ENCODE results near the gene BCL7A. TPM values are rescaled to one million over a fixed set of nuclear protein-coding genes. Genes with fewer than 3 reads are reported as not detected.

BCL7A gene
- polyA plus RNA-seq, 1 donor from 2014 or later = 51.3 TPM

DNA sequence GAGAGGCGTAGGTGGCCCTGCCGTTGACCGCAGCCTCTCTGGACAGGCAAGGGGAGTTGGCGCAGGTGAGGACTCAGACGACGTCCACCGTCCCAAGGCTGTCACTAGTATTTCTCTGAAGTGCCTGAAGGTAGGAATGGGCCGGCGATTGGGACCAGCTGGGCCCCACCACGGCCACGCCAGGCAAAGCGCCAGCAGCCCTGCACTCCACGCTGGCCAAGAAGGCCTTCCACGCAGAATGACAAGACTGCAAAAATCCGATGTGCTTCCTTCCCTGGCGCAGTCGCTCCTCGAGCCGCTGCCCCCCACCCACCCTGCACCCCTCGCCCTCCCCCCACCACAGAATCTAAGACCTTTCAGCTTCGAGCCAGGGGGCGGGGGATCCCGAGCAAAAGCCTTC, 39.6 kb downstream of the BCL7A start (continued):
- no peak for TF ChIP-seq SMC3 (conservative IDR thresholded peaks at IDR 0.05; ENCODE audit: poor library complexity)

DNA sequence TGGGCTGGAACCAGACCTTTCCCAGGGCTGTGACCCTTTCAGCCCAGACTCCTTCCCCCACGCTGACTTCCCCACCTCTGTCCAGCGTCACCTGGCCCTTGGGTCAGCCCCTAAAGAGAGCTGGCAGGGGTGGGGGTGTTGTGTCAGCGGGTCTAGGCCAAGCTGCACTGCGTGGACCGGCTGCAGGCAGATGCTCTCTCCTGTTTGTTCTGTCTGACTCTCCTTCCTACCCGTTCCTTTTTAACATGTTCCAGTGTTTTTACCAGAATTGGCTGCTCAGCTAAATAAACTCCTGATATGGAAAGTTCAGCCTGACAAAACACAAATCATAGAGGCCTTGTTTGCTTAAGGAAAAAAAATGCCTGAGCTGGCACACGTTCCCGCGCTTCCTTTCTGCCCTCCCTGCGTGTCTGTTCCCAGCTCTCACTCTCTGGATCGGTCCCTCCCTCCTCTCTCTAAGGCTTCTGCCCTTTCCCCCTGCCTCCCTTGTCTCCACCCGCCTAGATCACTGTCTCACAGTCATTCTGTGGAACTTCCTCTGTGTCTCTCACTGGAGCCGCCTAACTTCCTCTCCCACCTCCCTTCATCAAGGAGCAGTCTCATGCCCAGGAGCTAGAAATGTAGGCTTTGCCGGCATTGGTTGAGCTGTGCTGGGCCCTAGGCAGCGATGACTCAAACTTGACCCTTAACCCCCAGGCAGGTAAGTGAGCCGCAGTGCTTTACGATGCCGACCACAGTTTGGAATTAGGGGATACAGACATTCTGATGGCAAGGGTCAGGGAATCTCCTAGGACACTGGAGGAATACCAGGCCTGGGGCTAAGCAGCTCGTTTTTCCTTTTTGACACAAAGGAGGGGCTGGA, 41.4 kb downstream of the BCL7A start:
- no peaks in the 10 kb centered on the region for H4K20me1 ChIP-seq (ENCODE audit: insufficient read depth)
- H3K9me2 ChIP-seq (ENCODE audit: insufficient read depth, low read length) = no peaks in the 10 kb centered on the region
- H3K36me3 ChIP-seq (ENCODE audit: insufficient read depth, low read length) = no peaks in the 10 kb centered on the region
- no peak overlapping the region for H3K27ac ChIP-seq (ENCODE audit: low read length)
- H3K4me3 ChIP-seq (ENCODE audit: low read length) = no peak overlapping the region
- no peaks in the 10 kb centered on the region for H3K9me3 ChIP-seq (ENCODE audit: low read length)
- no peaks in the 10 kb centered on the region for H3F3A ChIP-seq (ENCODE audit: insufficient read depth, low read length, poor library complexity, severe bottlenecking)
- no peaks in the 10 kb centered on the region for H3K27me3 ChIP-seq (ENCODE audit: insufficient read depth, low read depth, low read length)
- no peaks in the 10 kb centered on the region for H3K79me2 ChIP-seq (replicated peaks; ENCODE audit: insufficient read depth, low read length)
- TF ChIP-seq, protein P1, sequence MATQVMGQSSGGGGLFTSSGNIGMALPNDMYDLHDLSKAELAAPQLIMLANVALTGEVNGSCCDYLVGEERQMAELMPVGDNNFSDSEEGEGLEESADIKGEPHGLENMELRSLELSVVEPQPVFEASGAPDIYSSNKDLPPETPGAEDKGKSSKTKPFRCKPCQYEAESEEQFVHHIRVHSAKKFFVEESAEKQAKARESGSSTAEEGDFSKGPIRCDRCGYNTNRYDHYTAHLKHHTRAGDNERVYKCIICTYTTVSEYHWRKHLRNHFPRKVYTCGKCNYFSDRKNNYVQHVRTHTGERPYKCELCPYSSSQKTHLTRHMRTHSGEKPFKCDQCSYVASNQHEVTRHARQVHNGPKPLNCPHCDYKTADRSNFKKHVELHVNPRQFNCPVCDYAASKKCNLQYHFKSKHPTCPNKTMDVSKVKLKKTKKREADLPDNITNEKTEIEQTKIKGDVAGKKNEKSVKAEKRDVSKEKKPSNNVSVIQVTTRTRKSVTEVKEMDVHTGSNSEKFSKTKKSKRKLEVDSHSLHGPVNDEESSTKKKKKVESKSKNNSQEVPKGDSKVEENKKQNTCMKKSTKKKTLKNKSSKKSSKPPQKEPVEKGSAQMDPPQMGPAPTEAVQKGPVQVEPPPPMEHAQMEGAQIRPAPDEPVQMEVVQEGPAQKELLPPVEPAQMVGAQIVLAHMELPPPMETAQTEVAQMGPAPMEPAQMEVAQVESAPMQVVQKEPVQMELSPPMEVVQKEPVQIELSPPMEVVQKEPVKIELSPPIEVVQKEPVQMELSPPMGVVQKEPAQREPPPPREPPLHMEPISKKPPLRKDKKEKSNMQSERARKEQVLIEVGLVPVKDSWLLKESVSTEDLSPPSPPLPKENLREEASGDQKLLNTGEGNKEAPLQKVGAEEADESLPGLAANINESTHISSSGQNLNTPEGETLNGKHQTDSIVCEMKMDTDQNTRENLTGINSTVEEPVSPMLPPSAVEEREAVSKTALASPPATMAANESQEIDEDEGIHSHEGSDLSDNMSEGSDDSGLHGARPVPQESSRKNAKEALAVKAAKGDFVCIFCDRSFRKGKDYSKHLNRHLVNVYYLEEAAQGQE (IDR thresholded peaks at IDR 0.05; ENCODE audit: borderline replicate concordance) = no peak
- TF ChIP-seq MXI1 (conservative IDR thresholded peaks at IDR 0.05; ENCODE audit: poor library complexity, severe bottlenecking) (no peak), SMC3 (conservative IDR thresholded peaks at IDR 0.05; ENCODE audit: poor library complexity) (no peak), EZH2 (IDR thresholded peaks at IDR 0.05; ENCODE audit: borderline replicate concordance, insufficient read depth, low read length, poor library complexity, severe bottlenecking) (no peak), TAF1 (IDR thresholded peaks at IDR 0.05; ENCODE audit: low read depth) (no peak), EP300 (conservative IDR thresholded peaks at IDR 0.05; ENCODE audit: poor library complexity, severe bottlenecking) (no peak), POLR2AphosphoS5 (IDR thresholded peaks at IDR 0.05) (no peak), RAD21 (conservative IDR thresholded peaks at IDR 0.05) (no peak)
- TF ChIP-seq, protein P2, sequence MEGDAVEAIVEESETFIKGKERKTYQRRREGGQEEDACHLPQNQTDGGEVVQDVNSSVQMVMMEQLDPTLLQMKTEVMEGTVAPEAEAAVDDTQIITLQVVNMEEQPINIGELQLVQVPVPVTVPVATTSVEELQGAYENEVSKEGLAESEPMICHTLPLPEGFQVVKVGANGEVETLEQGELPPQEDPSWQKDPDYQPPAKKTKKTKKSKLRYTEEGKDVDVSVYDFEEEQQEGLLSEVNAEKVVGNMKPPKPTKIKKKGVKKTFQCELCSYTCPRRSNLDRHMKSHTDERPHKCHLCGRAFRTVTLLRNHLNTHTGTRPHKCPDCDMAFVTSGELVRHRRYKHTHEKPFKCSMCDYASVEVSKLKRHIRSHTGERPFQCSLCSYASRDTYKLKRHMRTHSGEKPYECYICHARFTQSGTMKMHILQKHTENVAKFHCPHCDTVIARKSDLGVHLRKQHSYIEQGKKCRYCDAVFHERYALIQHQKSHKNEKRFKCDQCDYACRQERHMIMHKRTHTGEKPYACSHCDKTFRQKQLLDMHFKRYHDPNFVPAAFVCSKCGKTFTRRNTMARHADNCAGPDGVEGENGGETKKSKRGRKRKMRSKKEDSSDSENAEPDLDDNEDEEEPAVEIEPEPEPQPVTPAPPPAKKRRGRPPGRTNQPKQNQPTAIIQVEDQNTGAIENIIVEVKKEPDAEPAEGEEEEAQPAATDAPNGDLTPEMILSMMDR (IDR thresholded peaks at IDR 0.05; ENCODE audit: poor library complexity, severe bottlenecking) = no peak
- H3K4me2 ChIP-seq (ENCODE audit: low read length) = no peak overlapping the region
- no peak overlapping the region for H3K9ac ChIP-seq (ENCODE audit: low read length)
- no peak overlapping the region for H2AFZ ChIP-seq (ENCODE audit: low read depth, low read length)

DNA sequence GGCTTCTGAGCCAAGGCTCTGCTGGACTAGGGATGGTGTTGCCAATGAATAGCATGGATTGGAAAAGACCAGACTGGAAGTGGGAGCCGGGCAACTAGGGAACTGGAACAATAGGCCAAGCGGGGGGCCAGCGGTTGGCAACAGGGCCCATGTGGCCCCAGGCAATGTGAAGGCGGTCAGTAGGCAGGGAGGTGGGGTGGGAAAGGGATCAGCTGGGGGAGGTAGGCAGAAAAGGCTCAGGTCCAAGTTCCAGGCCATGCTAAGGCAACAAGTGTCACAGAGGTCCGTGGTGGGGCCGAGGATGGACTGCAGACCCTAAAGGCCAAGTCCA, 42.0 kb downstream of the BCL7A start:
- no peak overlapping the region for H3K9ac ChIP-seq (ENCODE audit: low read length)
- no peaks in the 10 kb centered on the region for H3K36me3 ChIP-seq (ENCODE audit: insufficient read depth, low read length)

More for the DNA sequence above, 42.0 kb downstream of the BCL7A start:
- H4K20me1 ChIP-seq (ENCODE audit: insufficient read depth) = no peaks in the 10 kb centered on the region
- H3K9me2 ChIP-seq (ENCODE audit: insufficient read depth, low read length) = no peaks in the 10 kb centered on the region
- no peaks in the 10 kb centered on the region for H3K27me3 ChIP-seq (ENCODE audit: insufficient read depth, low read depth, low read length)
- TF ChIP-seq, protein P2 (IDR thresholded peaks at IDR 0.05; ENCODE audit: poor library complexity, severe bottlenecking) = no peak
- H3K79me2 ChIP-seq (replicated peaks; ENCODE audit: insufficient read depth, low read length) = no peaks in the 10 kb centered on the region
- H3K4me2 ChIP-seq (ENCODE audit: low read length) = no peak overlapping the region
- H3K4me3 ChIP-seq (ENCODE audit: low read length) = no peak overlapping the region
- no peak overlapping the region for H3K27ac ChIP-seq (ENCODE audit: low read length)
- H2AFZ ChIP-seq (ENCODE audit: low read depth, low read length) = no peak overlapping the region
- no peaks in the 10 kb centered on the region for H3K9me3 ChIP-seq (ENCODE audit: low read length)
- no peaks in the 10 kb centered on the region for H3F3A ChIP-seq (ENCODE audit: insufficient read depth, low read length, poor library complexity, severe bottlenecking)
